Large intestine (tissue), 12 donors: Measurements from ENCODE around the gene SYNE4. TPM values are rescaled to one million over a fixed set of nuclear protein-coding genes. Genes with fewer than 3 reads are reported as not detected.

ENCODE experiments used
- DNase-seq, 2 donors: peaks; one replicate each; pipeline versions ENCODE4 v3.0.0 to v3.0.0-alpha.2; 2013
- H3K27ac ChIP-seq: one replicate; pipeline ENCODE4 v1.5.1; 2013; ENCODE audit warnings: low read length
- H3K27me3 ChIP-seq: 2 replicates; pipeline ENCODE4 v1.6.1; 2013; ENCODE audit warnings: low read length; ENCODE audit not compliant: control insufficient read depth, insufficient read depth
- H3K36me3 ChIP-seq: 2 replicates; pipeline ENCODE4 v1.6.1; 2013; ENCODE audit warnings: low read length; ENCODE audit not compliant: control insufficient read depth, insufficient read depth
- H3K4me1 ChIP-seq: one replicate; pipeline ENCODE4 v1.6.1; 2013; ENCODE audit warnings: low read length; ENCODE audit not compliant: control insufficient read depth, insufficient read depth
- H3K4me3 ChIP-seq: one replicate; pipeline ENCODE4 v1.5.1; 2013; ENCODE audit warnings: low read length
- H3K9me3 ChIP-seq: one replicate; pipeline ENCODE4 v1.6.1; 2013; ENCODE audit warnings: mild to moderate bottlenecking, low read depth, low read length, moderate library complexity; ENCODE audit not compliant: control insufficient read depth
- WGBS: methylation state at CpG from one replicate; pipeline ENCODE4 v1.1.5; 2013; ENCODE audit warnings: low lambda C conversion rate; ENCODE audit not compliant: insufficient coverage; 5-methylcytosine and 5-hydroxymethylcytosine counted together
- long read RNA-seq, 11 donors: transcript quantifications; one replicate each; lab custom pipeline, GENCODE V29; 2026
- polyA plus RNA-seq: library from polyadenylated mRNA; unstranded; fragments of 120-200 nt; gene quantifications from one replicate; pipeline ENCODE4 v1.2.1, GENCODE V29; 2013

The SYNE4 gene
- polyA plus RNA-seq = 9.8 TPM
- long read RNA-seq, donor 1, partial matches to known transcripts = 0 of 2 reads
- long read RNA-seq, donor 1, other reads (novel, unspliced or antisense) = 0 of 2 reads
- long read RNA-seq, donor 2, partial matches to known transcripts = 0 of 2 reads
- long read RNA-seq, donor 2, other reads (novel, unspliced or antisense) = 0 of 2 reads
- long read RNA-seq, donor 3 = 0 reads
- long read RNA-seq, donor 4 = 0 reads
- long read RNA-seq, donor 5, partial matches to known transcripts = 0 of 1 reads
- long read RNA-seq, donor 5, other reads (novel, unspliced or antisense) = 0 of 1 reads
- long read RNA-seq, donor 6, partial matches to known transcripts = 0 of 5 reads
- long read RNA-seq, donor 6, other reads (novel, unspliced or antisense) = 0 of 5 reads
- long read RNA-seq, donor 7 = 0 reads
- long read RNA-seq, donor 8, partial matches to known transcripts = 0 of 6 reads
- long read RNA-seq, donor 8, other reads (novel, unspliced or antisense) = 0 of 6 reads
- long read RNA-seq, donor 9, partial matches to known transcripts = 0 of 7 reads
- long read RNA-seq, donor 9, other reads (novel, unspliced or antisense) = 0 of 7 reads
- long read RNA-seq, donor 10, partial matches to known transcripts = 0 of 2 reads
- long read RNA-seq, donor 10, other reads (novel, unspliced or antisense) = 0 of 2 reads
- long read RNA-seq, donor 11 = 0 reads

GRCh38 chr19:36008336-36008978, at the start of gene SYNE4:
TSS of gene SYNE4 (minus strand) at chr19:36008813. CDS start at chr19:36008681, 132 bp downstream.
- Histone ChIP-seq H3K4me1 (peaks cover 9% of the 10 kb centered on the region), H3K9me3 (no peaks in the 10 kb centered on the region), H3K27ac (peak within 1 kb of the TSS; percentile 54), H3K27me3 (no peaks in the 10 kb centered on the region), H3K4me3 (peak within 1 kb of the TSS; percentile 50), H3K36me3 (peaks cover 8% of the 10 kb centered on the region)
- no CpG with 5 or more reads among the region's 19 CpGs for WGBS
- DNase-seq = peak; percentile 75 to 88

GRCh38 chr19:36054733-36055686, 46.4 kb upstream of the SYNE4 start, which contains the start of gene WDR62:
TSS of gene WDR62 (plus strand) at chr19:36054897. CDS start at chr19:36054972, 75 bp downstream.
- peak within 1 kb of the TSS; percentile 70 for H3K4me3 ChIP-seq
- WGBS = 17% methylated on average over 1 of the region's 76 CpGs
- DNase-seq = no peak
- H3K4me1 ChIP-seq = peaks cover 27% of the 10 kb centered on the region
- H3K36me3 ChIP-seq = no peaks in the 10 kb centered on the region
- H3K9me3 ChIP-seq = no peaks in the 10 kb centered on the region
- H3K27me3 ChIP-seq = no peaks in the 10 kb centered on the region
- peak within 1 kb of the TSS; percentile 97 for H3K27ac ChIP-seq

GRCh38 chr19:36054119-36054732, 45.6 kb upstream of the SYNE4 start, which contains the start of gene THAP8:
TSS of gene THAP8 (minus strand) at chr19:36054285. CDS start at chr19:36054217, 68 bp downstream.
- 0% methylated on average over 1 of the region's 56 CpGs for WGBS
- DNase-seq = peak; percentile 100
- Histone ChIP-seq H3K27me3 (no peaks in the 10 kb centered on the region), H3K9me3 (no peaks in the 10 kb centered on the region), H3K4me1 (peaks cover 21% of the 10 kb centered on the region), H3K36me3 (no peaks in the 10 kb centered on the region), H3K27ac (peak within 1 kb of the TSS; percentile 97), H3K4me3 (peak within 1 kb of the TSS; percentile 70)

- Histone ChIP-seq H3K4me1 (peaks cover 12% of the 10 kb centered on the region), H3K27ac (no peak overlapping the region), H3K36me3 (no peaks in the 10 kb centered on the region), H3K27me3 (no peaks in the 10 kb centered on the region), H3K9me3 (no peaks in the 10 kb centered on the region), H3K4me3 (no peak overlapping the region)
- DNase-seq = no peak
- WGBS = no CpG with 5 or more reads among the region's 4 CpGs
Measured at GRCh38 chr19:36051637-36052036, 43.0 kb upstream of the SYNE4 start.

GRCh38 chr19:36051236-36051635, 42.6 kb upstream of the SYNE4 start:
- DNase-seq = peak in 1 of 2 donors; percentile 38
- no peaks in the 10 kb centered on the region for H3K9me3 ChIP-seq
- no peaks in the 10 kb centered on the region for H3K36me3 ChIP-seq
- H3K27ac ChIP-seq = no peak overlapping the region
- peaks cover 12% of the 10 kb centered on the region for H3K4me1 ChIP-seq
- no CpG with 5 or more reads among the region's 3 CpGs for WGBS
- no peak overlapping the region for H3K4me3 ChIP-seq
- no peaks in the 10 kb centered on the region for H3K27me3 ChIP-seq

- H3K4me3 ChIP-seq = no peak overlapping the region
- no peak for DNase-seq
- H3K4me1 ChIP-seq = peaks cover 6% of the 10 kb centered on the region
- no peak overlapping the region for H3K27ac ChIP-seq
- WGBS = no CpG with 5 or more reads among the region's 4 CpGs
- H3K9me3 ChIP-seq = no peaks in the 10 kb centered on the region
- no peaks in the 10 kb centered on the region for H3K36me3 ChIP-seq
- H3K27me3 ChIP-seq = no peaks in the 10 kb centered on the region
Measured at GRCh38 chr19:36049080-36049698, 40.6 kb upstream of the SYNE4 start.

GRCh38 chr19:36047835-36048234, 39.2 kb upstream of the SYNE4 start:
- no peaks in the 10 kb centered on the region for H3K9me3 ChIP-seq
- no peak for DNase-seq
- no peak overlapping the region for H3K27ac ChIP-seq
- no peaks in the 10 kb centered on the region for H3K27me3 ChIP-seq
- H3K4me1 ChIP-seq = peaks cover 3% of the 10 kb centered on the region
- H3K4me3 ChIP-seq = no peak overlapping the region
- H3K36me3 ChIP-seq = no peaks in the 10 kb centered on the region

- Histone ChIP-seq H3K27me3 (no peaks in the 10 kb centered on the region), H3K4me1 (no peaks in the 10 kb centered on the region), H3K36me3 (no peaks in the 10 kb centered on the region), H3K9me3 (no peaks in the 10 kb centered on the region), H3K27ac (no peak overlapping the region), H3K4me3 (no peak overlapping the region)
- 83% methylated on average over 1 of the region's 5 CpGs for WGBS
- DNase-seq = no peak
Measured at GRCh38 chr19:36046443-36047050, 37.9 kb upstream of the SYNE4 start.

GRCh38 chr19:36043952-36044351, 35.3 kb upstream of the SYNE4 start:
- peaks cover 2% of the 10 kb centered on the region for H3K36me3 ChIP-seq
- DNase-seq = no peak
- no peak overlapping the region for H3K4me3 ChIP-seq
- WGBS = no CpG with 5 or more reads among the region's 2 CpGs
- peaks cover 2% of the 10 kb centered on the region for H3K9me3 ChIP-seq
- no peak overlapping the region for H3K27ac ChIP-seq
- H3K27me3 ChIP-seq = no peaks in the 10 kb centered on the region
- H3K4me1 ChIP-seq = no peaks in the 10 kb centered on the region
